ENCODE results near the gene TSR3. TPM values are rescaled to one million over a fixed set of nuclear protein-coding genes. Genes with fewer than 3 reads are reported as not detected.
A peak's percentile ranks its signal among the peaks of the same experiment; 100 is the strongest.

TSR3 gene
- total RNA-seq, 6 donors from 2014 or later = 55.6 to 74.5 (median 65.1) TPM

DNA sequence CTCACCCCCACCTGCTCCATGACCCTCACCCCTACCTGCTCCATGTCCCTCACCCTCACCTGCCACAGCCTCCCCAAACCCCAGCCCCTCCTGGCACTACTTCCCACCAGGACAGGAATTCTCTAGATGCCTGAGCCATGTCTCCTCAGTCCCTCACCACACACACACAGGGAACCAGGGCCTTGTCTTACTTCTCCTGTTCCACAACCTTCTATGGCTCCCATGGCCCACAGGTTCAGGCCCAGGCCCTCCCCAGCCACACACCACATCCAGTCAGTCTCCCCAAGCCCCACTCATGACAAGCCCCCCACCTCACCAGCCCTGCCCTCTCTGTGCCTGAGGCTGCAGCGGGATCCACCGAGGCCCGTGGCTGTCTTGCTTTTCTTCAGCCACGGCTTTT, 45.3 kb downstream of the TSR3 start:
- no peak for ATAC-seq (ENCODE audit: low FRiP score in 2 of 2)
- WGBS, 2 donors = 65 to 77% methylated on average over 4 of the region's 4 CpGs
- Histone ChIP-seq H3K4me1 (peaks cover 11 to 33% (median 14%) of the 10 kb centered on the region in 4 donors), H3K36me3 (no peaks in the 10 kb centered on the region), H3K9me3 (no peaks in the 10 kb centered on the region), H3K27ac (no peak overlapping the region), H3K27me3 (no peaks in the 10 kb centered on the region), H3K4me3 (no peak overlapping the region)
- TF ChIP-seq, protein P1, sequence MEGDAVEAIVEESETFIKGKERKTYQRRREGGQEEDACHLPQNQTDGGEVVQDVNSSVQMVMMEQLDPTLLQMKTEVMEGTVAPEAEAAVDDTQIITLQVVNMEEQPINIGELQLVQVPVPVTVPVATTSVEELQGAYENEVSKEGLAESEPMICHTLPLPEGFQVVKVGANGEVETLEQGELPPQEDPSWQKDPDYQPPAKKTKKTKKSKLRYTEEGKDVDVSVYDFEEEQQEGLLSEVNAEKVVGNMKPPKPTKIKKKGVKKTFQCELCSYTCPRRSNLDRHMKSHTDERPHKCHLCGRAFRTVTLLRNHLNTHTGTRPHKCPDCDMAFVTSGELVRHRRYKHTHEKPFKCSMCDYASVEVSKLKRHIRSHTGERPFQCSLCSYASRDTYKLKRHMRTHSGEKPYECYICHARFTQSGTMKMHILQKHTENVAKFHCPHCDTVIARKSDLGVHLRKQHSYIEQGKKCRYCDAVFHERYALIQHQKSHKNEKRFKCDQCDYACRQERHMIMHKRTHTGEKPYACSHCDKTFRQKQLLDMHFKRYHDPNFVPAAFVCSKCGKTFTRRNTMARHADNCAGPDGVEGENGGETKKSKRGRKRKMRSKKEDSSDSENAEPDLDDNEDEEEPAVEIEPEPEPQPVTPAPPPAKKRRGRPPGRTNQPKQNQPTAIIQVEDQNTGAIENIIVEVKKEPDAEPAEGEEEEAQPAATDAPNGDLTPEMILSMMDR (IDR thresholded peaks at IDR 0.05) = no peak
- no peak for TF ChIP-seq POLR2A (IDR thresholded peaks at IDR 0.05)
- no peak for DNase-seq

DNA sequence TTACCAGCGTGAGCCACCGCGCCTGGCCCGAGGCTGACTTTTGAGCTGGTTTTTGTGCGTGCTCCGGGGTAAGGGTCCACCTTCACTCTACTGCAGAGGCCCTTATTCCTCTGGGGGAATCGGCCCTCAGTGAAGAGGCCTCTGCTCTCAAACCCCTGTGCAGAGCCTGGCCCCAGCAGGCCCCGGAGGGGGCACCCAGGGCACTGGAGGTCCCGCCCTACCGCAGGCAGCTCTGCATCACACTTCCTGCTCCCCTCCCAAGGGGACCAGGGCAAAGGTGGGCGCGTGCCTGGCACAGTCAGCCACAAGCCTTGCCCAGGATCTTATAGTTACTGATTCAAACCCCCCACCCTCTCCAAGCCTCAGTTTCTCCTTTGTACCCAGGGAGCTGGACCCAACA, 45.9 kb downstream of the TSR3 start:
- ATAC-seq (ENCODE audit: low FRiP score in 2 of 2) (no peak), DNase-seq (no peak)
- no peak for TF ChIP-seq POLR2A (IDR thresholded peaks at IDR 0.05)
- no peak for TF ChIP-seq POLR2AphosphoS5 (IDR thresholded peaks at IDR 0.05)
- no peak for TF ChIP-seq EP300 (IDR thresholded peaks at IDR 0.05)
- TF ChIP-seq, protein P1 (IDR thresholded peaks at IDR 0.05) = no peak
- no peaks in the 10 kb centered on the region for H3K36me3 ChIP-seq
- WGBS, 2 donors = 75% methylated on average over 12 of the region's 12 CpGs; no CpG with 5 or more reads in 1 of the 2 donors
- no peaks in the 10 kb centered on the region for H3K9me3 ChIP-seq
- no peak overlapping the region for H3K27ac ChIP-seq
- H3K4me3 ChIP-seq = no peak overlapping the region
- H3K4me1 ChIP-seq = peaks cover 7 to 33% (median 13%) of the 10 kb centered on the region in 4 donors
- no peaks in the 10 kb centered on the region for H3K27me3 ChIP-seq

DNA sequence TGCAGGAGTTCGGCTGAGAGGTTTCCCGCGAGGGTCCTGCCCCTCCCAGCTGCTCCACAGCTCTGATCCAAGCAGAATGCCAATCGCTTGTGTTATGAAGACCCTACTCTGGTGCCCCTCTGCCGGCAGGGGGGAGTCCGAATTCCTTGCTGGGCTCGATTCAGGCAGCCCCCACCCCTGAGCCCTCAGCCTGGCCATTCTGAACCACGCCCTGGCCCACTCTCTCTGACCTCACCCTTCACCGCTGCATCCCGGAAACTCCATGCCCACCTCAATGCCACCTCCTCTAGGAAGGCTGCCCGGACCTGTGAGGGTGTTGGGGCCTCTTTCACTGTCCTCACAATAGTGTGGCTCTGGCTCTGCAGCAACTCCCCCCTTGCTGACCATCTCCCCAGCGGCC, 50.1 kb downstream of the TSR3 start:
- Histone ChIP-seq H3K4me3 (no peak overlapping the region), H3K27ac (no peak overlapping the region), H3K36me3 (no peaks in the 10 kb centered on the region), H3K9me3 (no peaks in the 10 kb centered on the region), H3K4me1 (peaks cover 6 to 21% (median 11%) of the 10 kb centered on the region in 4 donors), H3K27me3 (no peaks in the 10 kb centered on the region)
- TF ChIP-seq POLR2A (IDR thresholded peaks at IDR 0.05) = no peak
- TF ChIP-seq EP300 (IDR thresholded peaks at IDR 0.05) = no peak
- TF ChIP-seq POLR2AphosphoS5 (IDR thresholded peaks at IDR 0.05) = no peak
- TF ChIP-seq, protein P1 (IDR thresholded peaks at IDR 0.05) = no peak
- DNase-seq (no peak), ATAC-seq (ENCODE audit: low FRiP score in 2 of 2) (no peak)
- 80 to 83% methylated on average over 10 to 12 of the region's 12 CpGs for WGBS, 2 donors

DNA sequence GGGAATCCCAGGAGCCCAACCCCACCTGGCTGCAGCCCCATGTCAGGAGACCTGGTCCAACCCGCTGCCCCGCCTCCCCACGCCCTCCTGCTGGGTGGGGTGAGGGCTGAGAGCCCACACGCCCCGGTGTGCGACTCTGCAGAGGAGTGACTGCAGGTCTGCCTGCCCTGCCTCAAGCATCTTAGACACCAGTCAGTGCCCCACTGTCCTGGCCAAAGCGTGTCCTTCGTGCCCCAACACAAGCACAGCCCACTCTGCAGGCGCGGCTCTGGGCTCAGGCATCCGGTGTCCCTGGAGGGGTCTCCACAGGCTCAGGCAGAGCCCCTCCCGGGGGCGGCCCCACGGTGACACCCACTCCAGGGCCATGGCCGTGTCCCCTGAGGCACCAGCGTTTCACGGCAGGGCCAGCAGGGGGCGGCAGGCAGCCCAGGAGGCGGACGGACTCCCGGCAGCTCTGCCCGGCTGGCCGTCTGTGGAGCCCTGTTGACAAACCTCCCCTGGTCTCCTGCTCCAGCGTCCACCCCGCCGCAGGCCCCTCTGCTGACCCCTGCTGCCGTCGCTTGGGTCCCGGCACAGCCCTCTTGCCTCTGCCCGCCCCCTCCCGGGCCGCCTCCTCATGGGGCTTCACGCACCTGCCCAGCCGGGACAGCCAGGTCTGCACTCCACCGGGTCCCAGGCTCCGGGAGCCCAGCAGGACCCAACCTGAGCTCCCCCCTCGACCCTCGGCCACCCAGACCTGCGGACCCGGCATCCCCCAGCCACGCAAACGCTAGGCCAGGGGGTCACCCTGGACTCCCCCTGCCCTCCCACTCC, 50.8 kb downstream of the TSR3 start:
- Histone ChIP-seq H3K36me3 (no peaks in the 10 kb centered on the region), H3K4me3 (peak overlapping the region in 2 of 4 donors; percentile 9 to 12), H3K9me3 (no peaks in the 10 kb centered on the region), H3K27me3 (no peaks in the 10 kb centered on the region), H3K27ac (no peak overlapping the region), H3K4me1 (peaks cover 6 to 21% (median 11%) of the 10 kb centered on the region in 4 donors)
- TF ChIP-seq EP300 (IDR thresholded peaks at IDR 0.05) (no peak), POLR2AphosphoS5 (IDR thresholded peaks at IDR 0.05) (no peak), POLR2A (IDR thresholded peaks at IDR 0.05) (no peak)
- TF ChIP-seq, protein P1 (IDR thresholded peaks at IDR 0.05) = peak; percentile 86 to 94 (median 90)
- DNase-seq = peak; percentile 76 to 96
- WGBS, 2 donors = 15 to 19% methylated on average over 15 to 19 of the region's 42 CpGs
- ATAC-seq (ENCODE audit: low FRiP score in 2 of 2) = peak; percentile 84 to 85

DNA sequence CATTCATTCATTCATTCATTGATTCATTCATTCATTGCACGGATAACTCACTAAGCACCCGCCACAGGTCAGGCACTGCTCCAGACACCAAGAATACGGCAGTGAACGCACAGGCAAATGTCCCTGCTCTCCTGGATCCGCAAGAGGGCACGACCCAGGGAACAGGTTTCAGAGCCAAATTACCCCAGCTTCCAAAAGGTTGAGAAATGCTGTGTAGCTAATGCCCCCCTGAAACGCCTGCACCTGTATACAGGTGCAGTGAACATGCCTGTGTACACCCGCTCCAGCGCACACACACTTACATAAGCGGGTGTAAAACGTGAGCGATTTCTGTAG, 51.8 kb downstream of the TSR3 start:
- ATAC-seq (ENCODE audit: low FRiP score in 2 of 2) = no peak
- H3K27ac ChIP-seq = no peak overlapping the region
- DNase-seq = no peak
- no peaks in the 10 kb centered on the region for H3K36me3 ChIP-seq
- no peaks in the 10 kb centered on the region for H3K9me3 ChIP-seq
- WGBS, 2 donors = 77 to 79% methylated on average over 12 of the region's 12 CpGs
- TF ChIP-seq POLR2A (IDR thresholded peaks at IDR 0.05) = no peak
- TF ChIP-seq, protein P1 (IDR thresholded peaks at IDR 0.05) = no peak
- no peak for TF ChIP-seq EP300 (IDR thresholded peaks at IDR 0.05)
- no peak for TF ChIP-seq POLR2AphosphoS5 (IDR thresholded peaks at IDR 0.05)
- no peaks in the 10 kb centered on the region for H3K27me3 ChIP-seq
- peaks cover 6 to 21% (median 11%) of the 10 kb centered on the region in 4 donors for H3K4me1 ChIP-seq
- H3K4me3 ChIP-seq = no peak overlapping the region

Data from upper lobe of left lung (tissue), 6 donors.